ENCODE results near the gene CENPB. TPM values are rescaled to one million over a fixed set of nuclear protein-coding genes. Genes with fewer than 3 reads are reported as not detected.

The CENPB gene
- polyA plus RNA-seq, 1 donor (not counting 4 experiments of a cell fraction or from before 2014, with no cell fraction given): 18.1 TPM

- Histone ChIP-seq H3K9ac (ENCODE audit: control insufficient read depth, extremely low read depth, insufficient read depth, low read length) (no peak overlapping the region), H3K4me1 (ENCODE audit: control insufficient read depth, extremely low read depth, insufficient read depth, low read length) (peaks cover 16% of the 10 kb centered on the region), H3K27me3 (ENCODE audit: control insufficient read depth, extremely low read depth, insufficient read depth, low read length) (peaks cover 42% of the 10 kb centered on the region), H3K36me3 (ENCODE audit: control insufficient read depth in 2 of 2, extremely low read depth in 1 of 2, insufficient read depth in 2 of 2, low read length in 2 of 2) (peaks cover 0 to 4% of the 10 kb centered on the region in 2 experiments), H4K20me1 (ENCODE audit: control insufficient read depth, extremely low read depth, insufficient read depth, low read length) (peaks cover 7% of the 10 kb centered on the region), H3K9me1 (ENCODE audit: control insufficient read depth, extremely low read depth, insufficient read depth, low read length) (no peaks in the 10 kb centered on the region), H3K4me3 (ENCODE audit: control insufficient read depth in 2 of 3, extremely low read depth in 1 of 3, insufficient read depth in 2 of 3, low read depth in 1 of 3, low read length in 3 of 3) (peak overlapping the region; percentile 9 to 42 (median 34)), H2AFZ (ENCODE audit: control insufficient read depth, low read length) (no peak overlapping the region), H3K4me2 (ENCODE audit: control insufficient read depth, extremely low read depth, insufficient read depth, low read depth, low read length) (peak overlapping the region; percentile 64), H3K27ac (ENCODE audit: control insufficient read depth, insufficient read depth, low read length) (no peak overlapping the region), H3K9me3 (ENCODE audit: control insufficient read depth, low read depth, low read length) (no peaks in the 10 kb centered on the region), H3K79me2 (ENCODE audit: control insufficient read depth, insufficient read depth, low read length) (no peaks in the 10 kb centered on the region)
- TF ChIP-seq CTCF (optimal IDR thresholded peaks at IDR 0.05 in 1 of 3, IDR thresholded peaks at IDR 0.05 in 1 of 3, conservative IDR thresholded peaks at IDR 0.05 in 1 of 3; ENCODE audit: extremely low read depth in 1 of 3, insufficient read depth in 2 of 3, low read length in 3 of 3) (no peak), EZH2 (IDR thresholded peaks at IDR 0.05; ENCODE audit: low read length) (no peak)
- dilution Hi-C loops (cut with MboI; ENCODE audit: extremely low pct_ligation_motif_present, low sequenced_read_pairs): no loop called here
- FAIRE-seq: no peak
- DNase-seq (ENCODE audit: low read depth, low spot score): no peak
Measured at GRCh38 chr20:3751675-3752385, 34.7 kb downstream of the CENPB start.

GRCh38 chr20:3751305-3751674 is 35.2 kb downstream of the CENPB start:
- Histone ChIP-seq H3K27ac (ENCODE audit: control insufficient read depth, insufficient read depth, low read length) (no peak overlapping the region), H3K4me1 (ENCODE audit: control insufficient read depth, extremely low read depth, insufficient read depth, low read length) (peaks cover 16% of the 10 kb centered on the region), H4K20me1 (ENCODE audit: control insufficient read depth, extremely low read depth, insufficient read depth, low read length) (peaks cover 7% of the 10 kb centered on the region), H3K27me3 (ENCODE audit: control insufficient read depth, extremely low read depth, insufficient read depth, low read length) (peaks cover 45% of the 10 kb centered on the region), H2AFZ (ENCODE audit: control insufficient read depth, low read length) (no peak overlapping the region), H3K9me3 (ENCODE audit: control insufficient read depth, low read depth, low read length) (no peaks in the 10 kb centered on the region), H3K9ac (ENCODE audit: control insufficient read depth, extremely low read depth, insufficient read depth, low read length) (no peak overlapping the region), H3K9me1 (ENCODE audit: control insufficient read depth, extremely low read depth, insufficient read depth, low read length) (no peaks in the 10 kb centered on the region), H3K79me2 (ENCODE audit: control insufficient read depth, insufficient read depth, low read length) (no peaks in the 10 kb centered on the region), H3K4me3 (ENCODE audit: control insufficient read depth in 2 of 3, extremely low read depth in 1 of 3, insufficient read depth in 2 of 3, low read depth in 1 of 3, low read length in 3 of 3) (peak overlapping the region in 1 of 3 experiments; percentile 3), H3K36me3 (ENCODE audit: control insufficient read depth in 2 of 2, extremely low read depth in 1 of 2, insufficient read depth in 2 of 2, low read length in 2 of 2) (peaks cover 0 to 4% of the 10 kb centered on the region in 2 experiments), H3K4me2 (ENCODE audit: control insufficient read depth, extremely low read depth, insufficient read depth, low read depth, low read length) (peak overlapping the region; percentile 64)
- TF ChIP-seq CTCF (optimal IDR thresholded peaks at IDR 0.05 in 1 of 3, IDR thresholded peaks at IDR 0.05 in 1 of 3, conservative IDR thresholded peaks at IDR 0.05 in 1 of 3; ENCODE audit: extremely low read depth in 1 of 3, insufficient read depth in 2 of 3, low read length in 3 of 3) (no peak), EZH2 (IDR thresholded peaks at IDR 0.05; ENCODE audit: low read length) (no peak)
- DNase-seq (ENCODE audit: low read depth, low spot score) (no peak), FAIRE-seq (no peak)
- dilution Hi-C loops (cut with MboI; ENCODE audit: extremely low pct_ligation_motif_present, low sequenced_read_pairs): no loop called here

Measured in keratinocyte (primary cell).